B cell (primary cell): ENCODE results near the gene MPP4. TPM values are rescaled to one million over a fixed set of nuclear protein-coding genes. Genes with fewer than 3 reads are reported as not detected.

Experiments used
- ATAC-seq: fragments of 200-7000 bp; cut with Tn5 transposase; one replicate; pipeline ENCODE4 v1.10.0; 2021; ENCODE audit warnings: low read depth, mild to moderate bottlenecking, moderate number of reproducible peaks, moderate library complexity
- CTCF ChIA-PET: fragments of 350-600 bp; sonication (Branson Sonifier 250); formaldehyde crosslinking; loops from one replicate; lab custom pipeline; 2021; ENCODE audit warnings: antibody characterized with exemption, inconsistent platforms; lab: Charles Lee
- POLR2A ChIA-PET: fragments of 350-600 bp; sonication (Branson Sonifier 250); formaldehyde crosslinking; loops from one replicate; lab custom pipeline; 2021; ENCODE audit warnings: antibody characterized with exemption; lab: Charles Lee
- DNase-seq: peaks from one replicate; pipeline ENCODE4 v3.0.0; 2013
- H2AFZ ChIP-seq: 2 replicates; pipeline ENCODE4 v1.6.1; 2012; ENCODE audit warnings: mild to moderate bottlenecking, low read depth, low read length; ENCODE audit not compliant: insufficient read depth, poor library complexity, severe bottlenecking
- H3K27ac ChIP-seq, 2 donors: 1 replicate in 1 of 2; 2 replicates in 1 of 2; pipeline ENCODE4 v1.5.1; 2012 to 2013; ENCODE audit warnings: low read length in 2 of 2, mild to moderate bottlenecking in 2 of 2, moderate library complexity in 1 of 2
- H3K27me3 ChIP-seq, 4 experiments: fragments of 200-600 bp in 1 of 4; sonication (generic) in 1 of 4; replicated peaks in 1 of 4; 1 replicate in 2 of 4; 2 replicates in 2 of 4; pipeline versions ENCODE4 v1.6.1 to v1.7.0; 2013 to 2016; ENCODE audit warnings: low read length in 3 of 4, mild to moderate bottlenecking in 2 of 4, mixed read lengths in 1 of 4, moderate library complexity in 1 of 4; ENCODE audit not compliant: insufficient read depth in 4 of 4, control insufficient read depth in 3 of 4; ENCODE audit errors: control extremely low read depth in 1 of 4
- H3K36me3 ChIP-seq, 2 experiments: replicated peaks in 1 of 2; 1 replicate in 1 of 2; 2 replicates in 1 of 2; pipeline versions ENCODE4 v1.6.1 to v1.7.1; 2013; ENCODE audit warnings: low read length in 1 of 2; ENCODE audit not compliant: insufficient read depth in 2 of 2, control insufficient read depth in 1 of 2; ENCODE audit errors: control extremely low read depth in 1 of 2, extremely low read depth in 1 of 2
- H3K4me1 ChIP-seq, 2 donors: fragments of 200-600 bp in 1 of 2; sonication (generic) in 1 of 2; 1 replicate in 1 of 2; 2 replicates in 1 of 2; pipeline versions ENCODE4 v1.5.1 to v1.6.1; 2013 to 2017; ENCODE audit warnings: low read length in 2 of 2; ENCODE audit not compliant: control insufficient read depth in 2 of 2, insufficient read depth in 2 of 2
- H3K4me2 ChIP-seq: replicated peaks from 2 replicates; pipeline ENCODE3; 2012; ENCODE audit warnings: mild to moderate bottlenecking, low read depth, low read length; ENCODE audit not compliant: poor library complexity, severe bottlenecking
- H3K4me3 ChIP-seq, 5 experiments: fragments of 200-600 bp in 1 of 5; sonication (generic) in 1 of 5; 1 replicate in 3 of 5; 2 replicates in 2 of 5; pipeline versions ENCODE4 v1.5.1 to v1.7.0; 2011 to 2016; ENCODE audit warnings: low read length in 4 of 5, mild to moderate bottlenecking in 4 of 5, low read depth in 2 of 5, control low read depth in 1 of 5, moderate library complexity in 1 of 5; ENCODE audit not compliant: insufficient read depth in 1 of 5; ENCODE audit errors: control extremely low read depth in 1 of 5, extremely low read depth in 1 of 5
- H3K79me2 ChIP-seq: fragments of 200-600 bp; sonication (generic); one replicate; pipeline ENCODE4 v1.6.0; 2016; ENCODE audit warnings: low read length; ENCODE audit not compliant: control insufficient read depth, insufficient read depth
- H3K9ac ChIP-seq: fragments of 200-600 bp; sonication (generic); 2 replicates; pipeline ENCODE4 v1.6.1; 2017; ENCODE audit warnings: mild to moderate bottlenecking, low read length, moderate library complexity
- H3K9me3 ChIP-seq, 3 donors: one replicate each; pipeline versions ENCODE4 v1.6.1 to v1.7.1; 2013; ENCODE audit warnings: low read length in 2 of 3; ENCODE audit not compliant: control insufficient read depth in 2 of 3, insufficient read depth in 1 of 3; ENCODE audit errors: control extremely low read depth in 1 of 3
- H4K20me1 ChIP-seq: 2 replicates; pipeline ENCODE4 v1.6.0; 2012; ENCODE audit warnings: mild to moderate bottlenecking, low read length; ENCODE audit not compliant: insufficient read depth, control insufficient read depth, poor library complexity, severe bottlenecking
- H3K27ac Mint-ChIP-seq: one replicate; pipeline ENCODE4 v1.8.0; 2021; ENCODE audit warnings: mixed read lengths
- H3K27me3 Mint-ChIP-seq: one replicate; pipeline ENCODE4 v1.8.0; 2021; ENCODE audit warnings: mixed read lengths
- H3K4me1 Mint-ChIP-seq: one replicate; pipeline ENCODE4 v1.8.0; 2021; ENCODE audit warnings: mixed read lengths
- H3K4me3 Mint-ChIP-seq: one replicate; pipeline ENCODE4 v1.8.0; 2021; ENCODE audit warnings: mixed read lengths
- H3K9me3 Mint-ChIP-seq: one replicate; pipeline ENCODE4 v1.8.0; 2022; ENCODE audit warnings: mixed read lengths; ENCODE audit not compliant: insufficient read depth
- CTCF ChIP-seq: fragments of 200-600 bp; IDR thresholded peaks from one replicate; pipeline ENCODE4 v1.8.0; 2022; ENCODE audit warnings: antibody characterized with exemption, mild to moderate bottlenecking
- EZH2 ChIP-seq: IDR thresholded peaks from 2 replicates; pipeline ENCODE4 v1.6.1; 2012; ENCODE audit warnings: borderline replicate concordance, low read depth, mild to moderate bottlenecking, moderate library complexity, low read length; ENCODE audit not compliant: insufficient read depth, poor library complexity, severe bottlenecking
- WGBS: methylation state at CpG from one replicate; pipeline ENCODE4 v1.1.5; 2013; ENCODE audit warnings: missing lambda C conversion rate; ENCODE audit not compliant: insufficient coverage; 5-methylcytosine and 5-hydroxymethylcytosine counted together
- intact Hi-C: fragments of 100-400 bp; cut with micrococcal nuclease; formaldehyde crosslinking; loops from one replicate; pipeline ENCODE4 v1.10.0; 2022
- polyA plus RNA-seq: library from polyadenylated mRNA; depleted of rRNA; stranded (reverse); fragments of >200 nt; gene quantifications from 2 replicates; pipeline ENCODE4 v1.2.3, GENCODE V29; 2012
- total RNA-seq, 2 donors: library from RNA; stranded (reverse); fragments of 120-200 nt in 1 of 2; gene quantifications; 1 replicate in 1 of 2; 2 replicates in 1 of 2; pipeline versions ENCODE4 v1.2.3 to v1.2.4, GENCODE V29; 2013 to 2022

Gene MPP4
- total and polyA plus RNA-seq, 2 donors (not counting 1 experiment from before 2014, with no cell fraction given) = not detected

DNA sequence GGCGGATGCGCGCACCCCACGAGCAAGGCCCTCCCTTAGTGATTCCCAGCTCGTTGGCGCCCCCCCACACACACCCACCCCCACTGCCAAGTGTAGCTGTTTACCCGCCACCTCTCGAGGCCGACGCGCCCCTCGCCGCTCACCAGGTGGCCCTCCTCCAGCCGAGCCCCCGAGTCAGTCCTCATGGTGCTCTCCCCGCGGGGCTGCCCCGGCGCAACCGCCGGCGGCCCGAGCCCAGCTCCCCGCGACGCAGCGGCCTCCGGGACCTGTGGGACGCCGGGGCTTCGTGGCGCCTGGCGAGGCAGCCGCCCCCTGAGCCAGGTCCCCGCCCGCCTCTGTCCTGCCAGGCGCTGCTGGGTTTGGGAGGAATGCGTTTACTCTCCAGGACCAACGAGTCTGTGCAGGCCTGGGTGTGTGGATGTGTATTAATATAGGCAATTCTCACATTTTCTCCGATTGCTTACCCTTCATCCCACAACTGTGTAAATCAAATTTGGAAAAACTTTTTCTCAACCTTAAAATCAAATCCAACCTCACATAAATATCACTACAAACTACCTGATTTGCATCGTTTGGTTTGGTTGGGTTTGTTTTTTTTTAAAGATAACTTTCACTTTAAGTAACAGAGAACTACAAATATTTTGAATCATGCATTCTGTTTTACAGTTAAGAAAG, 55.1 kb downstream of the MPP4 start, which contains the start of gene TMEM237:
TMEM237 (minus strand) TSS at position 288 of the 675 bp plus-strand sequence; CDS start at position 185, 103 bp downstream.
- Histone ChIP-seq H3K9ac (peak within 1 kb of the TSS; percentile 93), H2AFZ (peak within 1 kb of the TSS; percentile 97), H3K4me2 (peak within 1 kb of the TSS; percentile 97), H3K27me3 (peaks cover 0 to 2% (median 0%) of the 10 kb centered on the region in 4 experiments), H3K36me3 (no peaks in the 10 kb centered on the region), H3K9me3 (no peaks in the 10 kb centered on the region), H3K4me1 (peaks cover 10 to 14% of the 10 kb centered on the region in 2 donors), H3K27ac (peak within 1 kb of the TSS; percentile 89 to 93), H4K20me1 (no peaks in the 10 kb centered on the region), H3K4me3 (peak within 1 kb of the TSS; percentile 73 to 100 (median 95)), H3K79me2 (no peaks in the 10 kb centered on the region)
- Mint-ChIP-seq H3K27me3 (peaks cover 7% of the 10 kb centered on the region), H3K9me3 (no peaks in the 10 kb centered on the region), H3K27ac (peak within 1 kb of the TSS; percentile 97), H3K4me3 (peak within 1 kb of the TSS; percentile 96), H3K4me1 (peaks cover 12% of the 10 kb centered on the region)
- TF ChIP-seq EZH2 = no peak
- TF ChIP-seq CTCF = no peak
- 0% methylated on average over 34 of the region's 41 CpGs for WGBS
- intact Hi-C loops = loop anchor here (2.0 to 5.0 kb wide), 4 partner anchors 381 to 1369 kb away; partner anchors contain the start of genes BMPR2, CASP8 and NBEAL1
- CTCF ChIA-PET = interaction anchor here (1.0 to 2.5 kb wide), 2 partner anchors 138 to 410 kb away, joined by 3 to 8 read pairs; partner anchors contain the start of gene ALS2
- DNase-seq (peak; percentile 79), ATAC-seq (peak; percentile 62)
- POLR2A ChIA-PET = interaction anchor here (0.5 to 1.4 kb wide), 4 partner anchors 192 to 1101 kb away, joined by 3 to 8 read pairs (median 4); partner anchors contain the start of genes STRADB and TRAK2
